ENCODE results near the gene LPAR4. TPM values are rescaled to one million over a fixed set of nuclear protein-coding genes. Genes with fewer than 3 reads are reported as not detected.

Gene LPAR4
- total RNA-seq, 1 experiment from 2014 or later = not detected

DNA sequence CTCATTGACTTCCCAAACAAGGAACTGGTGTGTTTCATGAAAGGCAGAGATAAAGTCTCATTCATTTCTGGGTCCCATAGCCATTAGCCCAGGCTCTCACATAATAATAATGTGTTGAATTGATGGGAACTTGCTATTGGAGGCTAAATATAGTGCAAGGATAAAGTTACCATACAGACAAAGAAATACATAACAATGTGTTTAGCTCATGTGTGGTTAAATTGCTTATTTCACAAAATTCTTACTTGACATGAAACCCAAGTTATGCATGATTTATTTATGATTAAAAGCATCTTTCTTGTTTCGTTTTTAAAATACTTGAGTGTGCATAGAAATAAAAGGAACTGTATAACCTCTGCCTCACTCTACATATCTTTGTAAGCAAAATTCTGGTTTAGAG lies 37.3 kb upstream of the LPAR4 start:
- H3K27me3 Mint-ChIP-seq (ENCODE audit: unreplicated experiment) = no peaks in the 10 kb centered on the region
- DNase-seq = no peak
- no TSS peak for BruUV-seq (replicated peaks)
- intact Hi-C loops (cut with micrococcal nuclease; ENCODE audit: unreplicated experiment) = no loop called here
- CTCF ChIA-PET = no interaction called here
- no peaks in the 10 kb centered on the region for H3K4me1 Mint-ChIP-seq (ENCODE audit: low read depth, unreplicated experiment)
- TF ChIP-seq, protein P1, sequence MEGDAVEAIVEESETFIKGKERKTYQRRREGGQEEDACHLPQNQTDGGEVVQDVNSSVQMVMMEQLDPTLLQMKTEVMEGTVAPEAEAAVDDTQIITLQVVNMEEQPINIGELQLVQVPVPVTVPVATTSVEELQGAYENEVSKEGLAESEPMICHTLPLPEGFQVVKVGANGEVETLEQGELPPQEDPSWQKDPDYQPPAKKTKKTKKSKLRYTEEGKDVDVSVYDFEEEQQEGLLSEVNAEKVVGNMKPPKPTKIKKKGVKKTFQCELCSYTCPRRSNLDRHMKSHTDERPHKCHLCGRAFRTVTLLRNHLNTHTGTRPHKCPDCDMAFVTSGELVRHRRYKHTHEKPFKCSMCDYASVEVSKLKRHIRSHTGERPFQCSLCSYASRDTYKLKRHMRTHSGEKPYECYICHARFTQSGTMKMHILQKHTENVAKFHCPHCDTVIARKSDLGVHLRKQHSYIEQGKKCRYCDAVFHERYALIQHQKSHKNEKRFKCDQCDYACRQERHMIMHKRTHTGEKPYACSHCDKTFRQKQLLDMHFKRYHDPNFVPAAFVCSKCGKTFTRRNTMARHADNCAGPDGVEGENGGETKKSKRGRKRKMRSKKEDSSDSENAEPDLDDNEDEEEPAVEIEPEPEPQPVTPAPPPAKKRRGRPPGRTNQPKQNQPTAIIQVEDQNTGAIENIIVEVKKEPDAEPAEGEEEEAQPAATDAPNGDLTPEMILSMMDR (IDR thresholded peaks at IDR 0.05; ENCODE audit: unreplicated experiment) = no peak
- H3K27ac Mint-ChIP-seq (ENCODE audit: unreplicated experiment) = no peak overlapping the region
- H3K4me3 Mint-ChIP-seq (ENCODE audit: low read depth, unreplicated experiment) = no peak overlapping the region
- no peaks in the 10 kb centered on the region for H3K9me3 Mint-ChIP-seq (ENCODE audit: low read depth, unreplicated experiment)
- no peaks in the 10 kb centered on the region for H3K36me3 Mint-ChIP-seq (ENCODE audit: insufficient read depth, unreplicated experiment)

DNA sequence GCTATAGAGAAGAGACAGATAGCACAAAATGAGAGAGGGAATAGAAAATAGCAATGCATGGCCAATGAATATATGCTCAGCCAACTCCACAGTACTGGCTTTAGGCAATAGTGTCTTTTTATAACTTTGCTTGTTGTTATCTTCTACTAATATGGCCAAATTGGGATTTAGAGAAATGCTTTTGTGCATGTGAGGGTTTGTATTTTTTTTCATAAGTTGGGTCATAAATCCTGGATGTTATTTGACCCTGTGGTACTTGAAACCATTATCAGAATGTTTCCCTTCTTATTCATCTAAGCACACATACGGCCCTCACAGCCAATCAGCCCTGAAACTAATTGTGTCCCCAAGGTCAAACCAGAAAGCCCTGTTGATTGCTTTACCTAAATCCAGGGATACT lies 35.2 kb upstream of the LPAR4 start:
- Mint-ChIP-seq H3K9me3 (ENCODE audit: low read depth, unreplicated experiment) (no peaks in the 10 kb centered on the region), H3K4me1 (ENCODE audit: low read depth, unreplicated experiment) (no peaks in the 10 kb centered on the region), H3K4me3 (ENCODE audit: low read depth, unreplicated experiment) (no peak overlapping the region), H3K27ac (ENCODE audit: unreplicated experiment) (no peak overlapping the region), H3K27me3 (ENCODE audit: unreplicated experiment) (no peaks in the 10 kb centered on the region), H3K36me3 (ENCODE audit: insufficient read depth, unreplicated experiment) (no peaks in the 10 kb centered on the region)
- TF ChIP-seq, protein P1 (IDR thresholded peaks at IDR 0.05; ENCODE audit: unreplicated experiment) = no peak
- CTCF ChIA-PET = no interaction called here
- DNase-seq = no peak
- no TSS peak for BruUV-seq (replicated peaks)
- intact Hi-C loops (cut with micrococcal nuclease; ENCODE audit: unreplicated experiment) = no loop called here

DNA sequence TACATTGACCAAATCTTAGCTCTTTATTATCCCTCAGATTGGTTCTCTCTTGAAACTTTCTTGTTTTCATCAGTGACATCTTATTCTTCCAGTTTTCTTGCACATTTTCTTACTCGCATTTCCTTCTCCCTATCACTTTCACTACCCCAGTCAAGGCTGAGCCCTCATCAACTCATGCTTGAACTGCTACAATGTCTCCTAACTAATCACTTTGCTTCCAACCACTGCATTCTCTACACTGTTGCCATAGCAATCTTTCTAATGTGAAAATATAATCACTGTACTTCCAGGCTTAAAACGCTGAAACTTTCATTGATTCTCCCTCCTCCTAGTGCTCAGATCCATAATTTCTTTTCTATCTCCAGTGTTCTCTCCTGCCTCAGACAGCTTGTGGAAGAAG lies 22.2 kb upstream of the LPAR4 start:
- Mint-ChIP-seq H3K27ac (ENCODE audit: unreplicated experiment) (no peak overlapping the region), H3K9me3 (ENCODE audit: low read depth, unreplicated experiment) (peaks cover 7% of the 10 kb centered on the region), H3K4me1 (ENCODE audit: low read depth, unreplicated experiment) (no peaks in the 10 kb centered on the region), H3K36me3 (ENCODE audit: insufficient read depth, unreplicated experiment) (no peaks in the 10 kb centered on the region), H3K4me3 (ENCODE audit: low read depth, unreplicated experiment) (no peak overlapping the region), H3K27me3 (ENCODE audit: unreplicated experiment) (no peaks in the 10 kb centered on the region)
- no TSS peak for BruUV-seq (replicated peaks)
- TF ChIP-seq, protein P1 (IDR thresholded peaks at IDR 0.05; ENCODE audit: unreplicated experiment) = no peak
- intact Hi-C loops (cut with micrococcal nuclease; ENCODE audit: unreplicated experiment) = no loop called here
- no peak for DNase-seq
- CTCF ChIA-PET = no interaction called here

DNA sequence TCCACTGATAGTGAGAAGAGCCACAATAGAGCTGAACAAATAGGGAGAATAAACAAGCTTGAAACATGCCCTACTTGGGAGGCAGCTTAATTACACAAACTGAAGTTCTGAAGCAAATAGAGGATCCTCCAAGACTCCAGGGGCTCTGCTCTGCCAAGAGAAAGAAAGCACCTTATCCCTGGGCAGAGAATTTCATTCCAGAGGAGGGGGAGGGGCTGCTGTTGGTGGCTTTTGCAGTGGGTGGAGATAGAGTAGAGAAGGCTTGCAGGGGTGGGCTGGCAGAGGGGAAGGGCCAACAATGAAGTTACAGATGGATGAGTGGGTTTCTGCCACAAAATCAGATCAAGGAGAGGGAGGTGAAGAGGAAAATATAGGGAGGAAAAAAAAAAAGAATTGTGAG lies 1.0 kb upstream of the LPAR4 start:
- intact Hi-C loops (cut with micrococcal nuclease; ENCODE audit: unreplicated experiment) = no loop called here
- no peak overlapping the region for H3K4me3 Mint-ChIP-seq (ENCODE audit: low read depth, unreplicated experiment)

More for the DNA sequence above, 1.0 kb upstream of the LPAR4 start:
- Mint-ChIP-seq H3K27me3 (ENCODE audit: unreplicated experiment) (no peaks in the 10 kb centered on the region), H3K27ac (ENCODE audit: unreplicated experiment) (no peak overlapping the region), H3K36me3 (ENCODE audit: insufficient read depth, unreplicated experiment) (no peaks in the 10 kb centered on the region), H3K4me1 (ENCODE audit: low read depth, unreplicated experiment) (no peaks in the 10 kb centered on the region), H3K9me3 (ENCODE audit: low read depth, unreplicated experiment) (no peaks in the 10 kb centered on the region)
- DNase-seq = no peak
- CTCF ChIA-PET = no interaction called here
- no TSS peak for BruUV-seq (replicated peaks)
- TF ChIP-seq, protein P1 (IDR thresholded peaks at IDR 0.05; ENCODE audit: unreplicated experiment) = no peak
